PC-9 (cell line): ENCODE data around the gene NCOA3. TPM values are rescaled to one million over a fixed set of nuclear protein-coding genes. Genes with fewer than 3 reads are reported as not detected.

Experiments used
- BruUV-seq: library from RNA; stranded (reverse); fragments of 400-500 nt; replicated peaks from 2 replicates; lab custom pipeline; 2021; lab: Mats Ljungman, UMichigan
- CTCF ChIA-PET: fragments of 300-600 bp; sonication (Branson Sonifier 250); formaldehyde crosslinking; loops from one replicate; lab custom pipeline; 2022; ENCODE audit warnings: antibody characterized with exemption; lab: Charles Lee
- POLR2A ChIA-PET: fragments of 300-600 bp; sonication (Branson Sonifier 250); formaldehyde crosslinking; loops from one replicate; lab custom pipeline; 2022; ENCODE audit warnings: antibody characterized with exemption; ENCODE audit not compliant: unreplicated experiment; lab: Charles Lee
- DNase-seq, 2 experiments: peaks; one replicate each; pipeline versions ENCODE4 v3.0.0 to v3.0.0-alpha.2; 2015 to 2022; ENCODE audit warnings: mixed read lengths in 1 of 2
- H2AFZ ChIP-seq: fragments of 200-600 bp; sonication (generic); 2 replicates; pipeline ENCODE4 v1.8.1; 2017; ENCODE audit warnings: antibody characterized with exemption
- H3F3A ChIP-seq: fragments of 200-600 bp; sonication (generic); 2 replicates; pipeline ENCODE4 v1.8.1; 2017; ENCODE audit warnings: antibody characterized with exemption, mild to moderate bottlenecking, low read depth; ENCODE audit not compliant: insufficient read depth
- H3K27ac ChIP-seq: fragments of 200-600 bp; sonication (generic); 2 replicates; pipeline ENCODE4 v1.6.1; 2016; ENCODE audit warnings: mixed run types
- H3K27me3 ChIP-seq: fragments of 200-600 bp; sonication (generic); 2 replicates; pipeline ENCODE4 v1.6.1; 2016; ENCODE audit warnings: low read depth, mixed run types; ENCODE audit not compliant: insufficient read depth
- H3K36me3 ChIP-seq: fragments of 200-600 bp; sonication (generic); 2 replicates; pipeline ENCODE4 v1.6.1; 2016; ENCODE audit warnings: low read depth, mixed run types
- H3K4me1 ChIP-seq: fragments of 200-600 bp; sonication (generic); replicated peaks from 2 replicates; pipeline ENCODE4 v1.6.1; 2016; ENCODE audit warnings: mixed run types; ENCODE audit not compliant: insufficient read depth
- H3K4me2 ChIP-seq: fragments of 200-600 bp; sonication (generic); 2 replicates; pipeline ENCODE4 v1.6.1; 2017; ENCODE audit warnings: mixed run types
- H3K4me3 ChIP-seq: fragments of 200-600 bp; sonication (generic); 2 replicates; pipeline ENCODE4 v1.6.1; 2016; ENCODE audit warnings: mixed run types
- H3K79me2 ChIP-seq: fragments of 200-600 bp; sonication (generic); 2 replicates; pipeline ENCODE4 v1.6.1; 2017; ENCODE audit warnings: low read depth, mixed run types
- H3K9me2 ChIP-seq: fragments of 200-600 bp; sonication (generic); 2 replicates; pipeline ENCODE4 v1.8.1; 2017; ENCODE audit warnings: mild to moderate bottlenecking; ENCODE audit not compliant: insufficient read depth
- H3K9me3 ChIP-seq: fragments of 200-600 bp; sonication (generic); 2 replicates; pipeline ENCODE4 v1.8.1; 2016; ENCODE audit warnings: low read depth; ENCODE audit not compliant: insufficient read depth
- H4K20me1 ChIP-seq: fragments of 200-600 bp; sonication (generic); 2 replicates; pipeline ENCODE4 v1.8.1; 2017; ENCODE audit not compliant: insufficient read depth
- CTCF ChIP-seq: fragments of 200-600 bp; sonication (generic); conservative IDR thresholded peaks from 2 replicates; pipeline ENCODE4 v1.6.1; 2017; ENCODE audit warnings: mixed run types, antibody characterized with exemption, mild to moderate bottlenecking, moderate library complexity
- EZH2 ChIP-seq: fragments of 200-600 bp; sonication (generic); IDR thresholded peaks from 2 replicates; pipeline ENCODE4 v1.8.0; 2017; ENCODE audit warnings: antibody characterized with exemption, low read depth
- intact Hi-C: fragments of 100-400 bp; cut with micrococcal nuclease; formaldehyde crosslinking; loops from one replicate; pipeline ENCODE4 v1.10.0; 2022; ENCODE audit not compliant: unreplicated experiment
- total RNA-seq: library from RNA; stranded (reverse); gene quantifications from 2 replicates; pipeline ENCODE4 v1.2.3, GENCODE V29; 2021

NCOA3 gene
- total RNA-seq, 1 experiment from 2014 or later, result 78.0 TPM

- no peak for DNase-seq
- ChIA-PET POLR2A (no interaction called here), CTCF (interaction anchor here (0.7 kb wide), 1 partner anchor 1082 kb away, joined by 3 read pairs; no protein-coding TSS in a partner anchor)
- no TSS peak for BruUV-seq
- Histone ChIP-seq H3K4me2 (no peak overlapping the region), H3K4me1 (0 out of 2 replicates have a peak, but pooled peaks cover 5% of the 10 kb centered on the region), H3K27me3 (no peaks in the 10 kb centered on the region), H3K27ac (no peak overlapping the region), H3K9me3 (no peaks in the 10 kb centered on the region), H3K79me2 (peaks cover 87% of the 10 kb centered on the region), H3K9me2 (no peaks in the 10 kb centered on the region), H4K20me1 (peaks cover 66% of the 10 kb centered on the region), H2AFZ (no peak overlapping the region), H3F3A (peaks cover 23% of the 10 kb centered on the region), H3K4me3 (no peak overlapping the region), H3K36me3 (no peaks in the 10 kb centered on the region)
- intact Hi-C loops, result no loop called here
- TF ChIP-seq CTCF (no peak), EZH2 (no peak)
Measured at GRCh38 chr20:47557218-47557617, 55.5 kb downstream of the NCOA3 start.

DNA sequence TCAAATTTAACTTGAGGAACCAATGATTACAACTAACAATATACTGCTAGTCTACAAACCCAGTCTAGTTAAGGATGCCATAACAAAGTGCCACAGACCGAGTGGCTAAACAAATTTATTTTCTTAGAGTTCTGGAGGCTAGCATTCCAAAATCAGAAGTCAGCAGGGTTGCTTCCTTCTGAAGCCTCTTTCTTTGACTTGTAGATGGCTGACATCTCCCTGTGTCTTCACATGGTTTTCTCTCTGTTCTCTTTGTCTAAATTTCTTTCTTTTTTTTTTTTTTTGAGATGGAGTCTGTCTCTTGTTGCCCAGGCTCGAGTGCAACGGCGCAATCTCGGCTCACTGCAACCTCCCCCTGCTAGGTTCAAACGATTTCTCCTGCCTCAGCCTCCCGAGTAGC, 56.1 kb downstream of the NCOA3 start:
- no peaks in the 10 kb centered on the region for H3K9me2 ChIP-seq
- H3K36me3 ChIP-seq, result no peaks in the 10 kb centered on the region
- H4K20me1 ChIP-seq, result peaks cover 62% of the 10 kb centered on the region
- no TSS peak for BruUV-seq
- CTCF ChIA-PET, result no interaction called here
- H3K4me2 ChIP-seq, result no peak overlapping the region
- H3F3A ChIP-seq, result peaks cover 28% of the 10 kb centered on the region
- TF ChIP-seq CTCF (no peak), EZH2 (no peak)
- peaks cover 87% of the 10 kb centered on the region for H3K79me2 ChIP-seq
- no peak for DNase-seq
- H3K4me1 ChIP-seq, result 0 out of 2 replicates have a peak, but pooled peaks cover 7% of the 10 kb centered on the region
- H3K9me3 ChIP-seq, result no peaks in the 10 kb centered on the region
- H2AFZ ChIP-seq, result no peak overlapping the region
- intact Hi-C loops, result no loop called here
- no peaks in the 10 kb centered on the region for H3K27me3 ChIP-seq
- H3K27ac ChIP-seq, result no peak overlapping the region
- no peak overlapping the region for H3K4me3 ChIP-seq
- POLR2A ChIA-PET, result no interaction called here

DNA sequence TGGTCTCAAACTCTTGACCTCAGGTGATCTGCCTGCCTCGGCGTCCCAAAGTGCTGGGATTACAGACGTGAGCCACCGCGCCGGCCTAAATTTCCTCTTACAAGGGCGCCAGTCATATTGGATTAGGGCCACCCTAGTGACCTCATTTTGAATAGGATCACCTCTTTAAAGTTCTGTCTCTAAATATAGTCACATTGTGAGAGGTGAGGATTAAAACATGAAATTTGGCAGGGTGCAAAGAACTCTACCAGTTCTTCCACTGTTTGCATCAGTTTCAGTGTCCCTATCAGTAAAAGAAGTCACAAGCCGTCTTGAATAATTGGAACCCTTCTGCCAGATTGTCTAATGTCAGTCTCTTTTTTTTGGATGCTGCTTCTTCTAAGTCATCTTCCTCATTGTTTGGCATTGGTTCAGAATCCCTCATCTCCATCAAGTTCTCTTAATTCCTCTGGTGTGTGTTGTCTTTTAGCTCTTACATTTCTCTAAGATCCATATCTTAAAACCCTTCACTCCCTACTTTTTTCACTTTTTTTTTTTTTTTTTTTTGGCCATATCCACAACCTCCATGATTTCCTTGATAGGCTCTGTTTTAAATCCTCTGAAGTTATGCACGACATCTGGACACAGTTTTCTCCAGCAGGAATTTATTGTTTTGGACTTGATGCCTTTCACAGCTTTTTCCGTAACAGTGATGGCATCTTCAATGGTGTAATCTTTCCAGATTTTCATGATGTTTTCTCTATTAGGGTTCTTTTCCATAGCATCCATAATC, 56.8 kb downstream of the NCOA3 start:
- TF ChIP-seq EZH2 (no peak), CTCF (no peak)
- Histone ChIP-seq H3K4me2 (no peak overlapping the region), H3K27ac (no peak overlapping the region), H3K36me3 (no peaks in the 10 kb centered on the region), H3F3A (peaks cover 34% of the 10 kb centered on the region), H3K9me2 (no peaks in the 10 kb centered on the region), H3K4me1 (peaks cover 11% of the 10 kb centered on the region; the same call in 1 of the 2 replicates), H4K20me1 (peaks cover 66% of the 10 kb centered on the region), H3K4me3 (no peak overlapping the region), H3K79me2 (peaks cover 90% of the 10 kb centered on the region), H2AFZ (no peak overlapping the region), H3K27me3 (no peaks in the 10 kb centered on the region), H3K9me3 (no peaks in the 10 kb centered on the region)
- ChIA-PET POLR2A (no interaction called here), CTCF (interaction anchor here (0.6 kb wide), 1 partner anchor 13 kb away, joined by 4 read pairs; no protein-coding TSS in a partner anchor)
- no peak for DNase-seq
- intact Hi-C loops, result no loop called here
- BruUV-seq, result no TSS peak
